ENCODE results near the gene CAD. TPM values are rescaled to one million over a fixed set of nuclear protein-coding genes. Genes with fewer than 3 reads are reported as not detected.

Gene CAD
- total and polyA plus RNA-seq, 10 of the 15 experiments (the other 5 are each of a cell fraction or from before 2014, with no cell fraction given) = 7.6 to 119 (median 50.7) TPM

DNA sequence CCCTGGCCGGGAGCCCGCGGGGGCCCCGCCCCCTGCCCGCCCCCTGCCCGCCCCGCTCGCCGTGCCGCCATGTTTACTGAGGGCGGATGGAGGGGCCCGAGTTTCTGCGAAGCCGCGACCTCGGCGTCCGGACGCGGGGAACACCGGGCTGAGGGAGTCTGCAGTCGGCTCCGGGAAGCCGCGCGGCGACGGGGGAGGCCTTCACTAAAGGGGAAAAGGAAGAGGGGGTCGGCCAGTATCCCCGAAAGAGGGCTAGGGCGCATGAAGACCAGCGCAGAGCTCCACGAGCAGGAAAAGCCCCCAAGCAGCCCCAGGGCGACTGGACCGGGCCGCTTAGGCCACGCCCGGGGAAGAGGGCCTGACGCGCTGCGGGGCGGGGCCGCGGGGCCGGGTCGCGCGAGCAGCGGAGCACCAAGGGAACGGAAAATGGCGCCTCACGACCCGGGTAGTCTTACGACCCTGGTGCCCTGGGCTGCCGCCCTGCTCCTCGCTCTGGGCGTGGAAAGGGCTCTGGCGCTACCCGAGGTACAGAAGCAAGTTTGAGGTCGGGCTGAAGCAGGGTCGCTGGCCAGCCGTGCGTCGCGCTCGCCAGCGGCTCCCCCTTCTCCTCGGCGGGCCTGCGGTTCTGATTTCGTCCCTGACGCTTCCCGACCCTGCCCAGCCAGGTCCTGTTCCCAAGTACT lies 5.1 kb upstream of the CAD start, which contains the start of the genes ATRAID and SLC5A6 (continued):
- TF ChIP-seq, protein P1, sequence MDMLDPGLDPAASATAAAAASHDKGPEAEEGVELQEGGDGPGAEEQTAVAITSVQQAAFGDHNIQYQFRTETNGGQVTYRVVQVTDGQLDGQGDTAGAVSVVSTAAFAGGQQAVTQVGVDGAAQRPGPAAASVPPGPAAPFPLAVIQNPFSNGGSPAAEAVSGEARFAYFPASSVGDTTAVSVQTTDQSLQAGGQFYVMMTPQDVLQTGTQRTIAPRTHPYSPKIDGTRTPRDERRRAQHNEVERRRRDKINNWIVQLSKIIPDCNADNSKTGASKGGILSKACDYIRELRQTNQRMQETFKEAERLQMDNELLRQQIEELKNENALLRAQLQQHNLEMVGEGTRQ (IDR thresholded peaks at IDR 0.05; ENCODE audit: borderline replicate concordance, low read depth, low read length) = no peak
- TF ChIP-seq, protein P2, sequence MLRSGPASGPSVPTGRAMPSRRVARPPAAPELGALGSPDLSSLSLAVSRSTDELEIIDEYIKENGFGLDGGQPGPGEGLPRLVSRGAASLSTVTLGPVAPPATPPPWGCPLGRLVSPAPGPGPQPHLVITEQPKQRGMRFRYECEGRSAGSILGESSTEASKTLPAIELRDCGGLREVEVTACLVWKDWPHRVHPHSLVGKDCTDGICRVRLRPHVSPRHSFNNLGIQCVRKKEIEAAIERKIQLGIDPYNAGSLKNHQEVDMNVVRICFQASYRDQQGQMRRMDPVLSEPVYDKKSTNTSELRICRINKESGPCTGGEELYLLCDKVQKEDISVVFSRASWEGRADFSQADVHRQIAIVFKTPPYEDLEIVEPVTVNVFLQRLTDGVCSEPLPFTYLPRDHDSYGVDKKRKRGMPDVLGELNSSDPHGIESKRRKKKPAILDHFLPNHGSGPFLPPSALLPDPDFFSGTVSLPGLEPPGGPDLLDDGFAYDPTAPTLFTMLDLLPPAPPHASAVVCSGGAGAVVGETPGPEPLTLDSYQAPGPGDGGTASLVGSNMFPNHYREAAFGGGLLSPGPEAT (IDR thresholded peaks at IDR 0.05; ENCODE audit: low read depth) = peak; percentile 76
- TF ChIP-seq YBX1 (IDR thresholded peaks at IDR 0.05) (no peak), POLR2A (IDR thresholded peaks at IDR 0.05; ENCODE audit: low read depth, low read length) (peak; percentile 95), YY1 (IDR thresholded peaks at IDR 0.05; ENCODE audit: low read depth, low read length) (peak; percentile 94), GABPA (IDR thresholded peaks at IDR 0.05; ENCODE audit: low read depth) (peak; percentile 75; the same call in 1 of the 2 replicates), RAD51 (IDR thresholded peaks at IDR 0.05) (no peak), CBFB (IDR thresholded peaks at IDR 0.05; ENCODE audit: low read depth) (no peak; the same call in 1 of the 2 replicates), PML (IDR thresholded peaks at IDR 0.05; ENCODE audit: low read length) (peak; percentile 97), POU2F2 (IDR thresholded peaks at IDR 0.05; ENCODE audit: borderline replicate concordance, low read depth, low read length) (peak; percentile 37; the same call in 2 of the 3 replicates), TCF3 (IDR thresholded peaks at IDR 0.05; ENCODE audit: borderline replicate concordance, insufficient read depth, low read depth, low read length) (no peak), SIX5 (IDR thresholded peaks at IDR 0.05; ENCODE audit: low read depth, low read length, severe bottlenecking) (no peak), ETV6 (conservative IDR thresholded peaks at IDR 0.05 in 1 of 2, IDR thresholded peaks at IDR 0.05 in 1 of 2; ENCODE audit: borderline replicate concordance in 1 of 2, low read depth in 1 of 2) (no peak), IKZF1 (conservative IDR thresholded peaks at IDR 0.05) (peak; percentile 71)
- TF ChIP-seq, protein P3, sequence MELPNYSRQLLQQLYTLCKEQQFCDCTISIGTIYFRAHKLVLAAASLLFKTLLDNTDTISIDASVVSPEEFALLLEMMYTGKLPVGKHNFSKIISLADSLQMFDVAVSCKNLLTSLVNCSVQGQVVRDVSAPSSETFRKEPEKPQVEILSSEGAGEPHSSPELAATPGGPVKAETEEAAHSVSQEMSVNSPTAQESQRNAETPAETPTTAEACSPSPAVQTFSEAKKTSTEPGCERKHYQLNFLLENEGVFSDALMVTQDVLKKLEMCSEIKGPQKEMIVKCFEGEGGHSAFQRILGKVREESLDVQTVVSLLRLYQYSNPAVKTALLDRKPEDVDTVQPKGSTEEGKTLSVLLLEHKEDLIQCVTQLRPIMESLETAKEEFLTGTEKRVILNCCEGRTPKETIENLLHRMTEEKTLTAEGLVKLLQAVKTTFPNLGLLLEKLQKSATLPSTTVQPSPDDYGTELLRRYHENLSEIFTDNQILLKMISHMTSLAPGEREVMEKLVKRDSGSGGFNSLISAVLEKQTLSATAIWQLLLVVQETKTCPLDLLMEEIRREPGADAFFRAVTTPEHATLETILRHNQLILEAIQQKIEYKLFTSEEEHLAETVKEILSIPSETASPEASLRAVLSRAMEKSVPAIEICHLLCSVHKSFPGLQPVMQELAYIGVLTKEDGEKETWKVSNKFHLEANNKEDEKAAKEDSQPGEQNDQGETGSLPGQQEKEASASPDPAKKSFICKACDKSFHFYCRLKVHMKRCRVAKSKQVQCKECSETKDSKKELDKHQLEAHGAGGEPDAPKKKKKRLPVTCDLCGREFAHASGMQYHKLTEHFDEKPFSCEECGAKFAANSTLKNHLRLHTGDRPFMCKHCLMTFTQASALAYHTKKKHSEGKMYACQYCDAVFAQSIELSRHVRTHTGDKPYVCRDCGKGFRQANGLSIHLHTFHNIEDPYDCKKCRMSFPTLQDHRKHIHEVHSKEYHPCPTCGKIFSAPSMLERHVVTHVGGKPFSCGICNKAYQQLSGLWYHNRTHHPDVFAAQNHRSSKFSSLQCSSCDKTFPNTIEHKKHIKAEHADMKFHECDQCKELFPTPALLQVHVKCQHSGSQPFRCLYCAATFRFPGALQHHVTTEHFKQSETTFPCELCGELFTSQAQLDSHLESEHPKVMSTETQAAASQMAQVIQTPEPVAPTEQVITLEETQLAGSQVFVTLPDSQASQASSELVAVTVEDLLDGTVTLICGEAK (IDR thresholded peaks at IDR 0.05; ENCODE audit: borderline replicate concordance) = peak; percentile 79; the same call in 1 of the 2 replicates
- TF ChIP-seq, protein P4, sequence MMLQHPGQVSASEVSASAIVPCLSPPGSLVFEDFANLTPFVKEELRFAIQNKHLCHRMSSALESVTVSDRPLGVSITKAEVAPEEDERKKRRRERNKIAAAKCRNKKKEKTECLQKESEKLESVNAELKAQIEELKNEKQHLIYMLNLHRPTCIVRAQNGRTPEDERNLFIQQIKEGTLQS (IDR thresholded peaks at IDR 0.05; ENCODE audit: borderline replicate concordance, extremely low read depth, low read depth, low read length) = no peak

Data from GM12878 (cell line).